Astrocyte (in vitro differentiated cells and primary cell): ENCODE data around the gene RBM11.

ENCODE experiments used
- CTCF ChIP-seq: IDR thresholded peaks from 2 replicates; pipeline ENCODE4 v1.5.1; 2011; ENCODE audit warnings: low read depth, mild to moderate bottlenecking, inconsistent platforms, low read length, moderate library complexity; ENCODE audit not compliant: insufficient read depth
- EZH2 ChIP-seq: IDR thresholded peaks from 2 replicates; pipeline ENCODE4 v1.6.1; 2012; ENCODE audit warnings: mild to moderate bottlenecking, low read length, inconsistent platforms; ENCODE audit not compliant: insufficient read depth

- TF ChIP-seq CTCF: no peak
- no peak for TF ChIP-seq EZH2
Observed at GRCh38 chr21:14267076-14267475, 51.1 kb downstream of the RBM11 start.
